Endothelial cell of umbilical vein (primary cell): ENCODE results near the gene TSPOAP1. TPM values are rescaled to one million over a fixed set of nuclear protein-coding genes. Genes with fewer than 3 reads are reported as not detected.

Experiments used
- BruUV-seq: library from RNA; stranded (reverse); fragments of 400-500 nt; replicated peaks from 2 replicates; lab custom pipeline; 2021; lab: Mats Ljungman, UMichigan
- CTCF ChIA-PET: fragments of 300-600, 350-600 bp; sonication (Branson Sonifier 250); formaldehyde crosslinking; loops from one replicate; lab custom pipeline; 2021; ENCODE audit warnings: antibody characterized with exemption, inconsistent platforms; lab: Charles Lee
- POLR2A ChIA-PET: fragments of 300-600, 350-600 bp; sonication (Branson Sonifier 250); formaldehyde crosslinking; loops from one replicate; lab custom pipeline; 2021; ENCODE audit warnings: antibody characterized with exemption, inconsistent platforms; lab: Charles Lee
- DNase-seq: peaks from one replicate; pipeline ENCODE4 v3.0.0-alpha.2; 2011; ENCODE audit warnings: low read depth, low spot score
- FAIRE-seq: peaks from 2 replicates; lab custom pipeline; 2011; peaks lifted over from hg19 to GRCh38; lab: Jason Lieb, UNC
- H2AFZ ChIP-seq: 2 replicates; pipeline ENCODE4 v1.6.0; 2012; ENCODE audit warnings: low read depth, low read length, control low read depth, inconsistent platforms
- H3K27ac ChIP-seq: 2 replicates; pipeline ENCODE4 v1.5.1; 2011; ENCODE audit warnings: low read depth, mild to moderate bottlenecking, control low read depth, low read length, moderate library complexity; ENCODE audit not compliant: insufficient read depth
- H3K27me3 ChIP-seq, 2 experiments: 2 replicates each; pipeline versions ENCODE4 v1.6.0 to v1.6.1; 2011; ENCODE audit warnings: low read length in 2 of 2, mixed read lengths in 1 of 2; ENCODE audit not compliant: control insufficient read depth in 2 of 2, insufficient read depth in 2 of 2
- H3K36me3 ChIP-seq, 2 experiments: 2 replicates in 1 of 2; 3 replicates in 1 of 2; pipeline ENCODE4 v1.5.1; 2011; ENCODE audit warnings: low read length in 2 of 2, mild to moderate bottlenecking in 1 of 2, moderate library complexity in 1 of 2; ENCODE audit not compliant: control insufficient read depth in 2 of 2, insufficient read depth in 2 of 2; ENCODE audit errors: extremely low read depth in 1 of 2
- H3K4me1 ChIP-seq: 3 replicates; pipeline ENCODE4 v1.5.1; 2011; ENCODE audit warnings: mild to moderate bottlenecking, low read length; ENCODE audit not compliant: control insufficient read depth, insufficient read depth; ENCODE audit errors: extremely low read depth
- H3K4me2 ChIP-seq: 2 replicates; pipeline ENCODE4 v1.6.1; 2011; ENCODE audit warnings: low read length, control low read depth, mixed read lengths; ENCODE audit not compliant: insufficient read depth
- H3K4me3 ChIP-seq, 3 experiments: fragments of 200-600 bp in 1 of 3; sonication (generic), shearing (Covaris generic) in 1 of 3; replicated peaks in 1 of 3; 2 replicates each; pipeline ENCODE4 v1.5.1; 2011 to 2016; ENCODE audit warnings: control low read depth in 3 of 3, low read length in 3 of 3, mild to moderate bottlenecking in 2 of 3, inconsistent platforms in 1 of 3, low read depth in 1 of 3, moderate library complexity in 1 of 3; ENCODE audit not compliant: insufficient read depth in 1 of 3
- H3K79me2 ChIP-seq: 2 replicates; pipeline ENCODE4 v1.6.0; 2012; ENCODE audit warnings: low read length, inconsistent platforms; ENCODE audit not compliant: control insufficient read depth, insufficient read depth
- H3K9ac ChIP-seq: replicated peaks from 2 replicates; pipeline ENCODE3; 2011; ENCODE audit warnings: low read length, control low read depth; ENCODE audit not compliant: insufficient read depth; ENCODE audit errors: extremely low read depth
- H3K9me1 ChIP-seq: replicated peaks from 3 replicates; pipeline ENCODE4 v1.6.0; 2011; ENCODE audit warnings: mild to moderate bottlenecking, low read length; ENCODE audit not compliant: control insufficient read depth, insufficient read depth; ENCODE audit errors: extremely low read depth
- H3K9me3 ChIP-seq: replicated peaks from 2 replicates; pipeline ENCODE4 v1.5.1; 2012; ENCODE audit warnings: low read length, inconsistent platforms; ENCODE audit not compliant: control insufficient read depth, insufficient read depth
- H4K20me1 ChIP-seq: replicated peaks from 2 replicates; pipeline ENCODE3; 2011; ENCODE audit warnings: mild to moderate bottlenecking, low read length; ENCODE audit not compliant: control insufficient read depth, insufficient read depth; ENCODE audit errors: extremely low read depth
- EZH2 ChIP-seq: IDR thresholded peaks from 2 replicates; pipeline ENCODE4 v1.6.1; 2012; ENCODE audit warnings: borderline replicate concordance, low read depth, mild to moderate bottlenecking, moderate library complexity, low read length, inconsistent platforms; ENCODE audit not compliant: severe bottlenecking
- GATA2 ChIP-seq: IDR thresholded peaks from 2 replicates; pipeline ENCODE4 v1.7.0; 2011; ENCODE audit warnings: low read depth, mild to moderate bottlenecking, moderate library complexity, mixed read lengths, low read length; ENCODE audit not compliant: insufficient read length, insufficient read depth
- JUN ChIP-seq: IDR thresholded peaks from 2 replicates; pipeline ENCODE4 v1.6.1; 2011; ENCODE audit warnings: borderline replicate concordance, low read depth; ENCODE audit not compliant: insufficient read length, insufficient read depth
- MYC ChIP-seq: IDR thresholded peaks from one replicate; pipeline ENCODE4 v1.6.1; 2011; ENCODE audit warnings: mild to moderate bottlenecking, low read depth, low read length
- POLR2AphosphoS5 ChIP-seq: IDR thresholded peaks from 2 replicates; pipeline ENCODE4 v1.6.1; 2012; ENCODE audit warnings: low read depth, mild to moderate bottlenecking, control low read depth, low read length, moderate library complexity; ENCODE audit not compliant: insufficient read depth
- dilution Hi-C: fragments of 300-500 bp; cut with MboI; formaldehyde crosslinking; loops from one replicate; pipeline ENCODE4 v1.15.0; 2019; ENCODE audit warnings: low sequenced_read_pairs; ENCODE audit not compliant: extremely low pct_ligation_motif_present
- intact Hi-C: fragments of 100-400 bp; cut with micrococcal nuclease; formaldehyde crosslinking; loops from one replicate; pipeline ENCODE4 v1.10.0; 2022
- polyA plus RNA-seq, 4 experiments: library from polyadenylated mRNA; depleted of rRNA in 3 of 4; stranded (reverse) in 3 of 4; unstranded in 1 of 4; fragments of >200 nt; gene quantifications; 2 replicates each; pipeline versions ENCODE4 v1.2.1 to v1.2.3, GENCODE V29; 2011 to 2012; ENCODE audit warnings: missing spikeins in 1 of 4
- total RNA-seq: library from RNA; stranded (reverse); gene quantifications from 2 replicates; pipeline ENCODE4 v1.2.3, GENCODE V29; 2021

Gene TSPOAP1
- total and polyA plus RNA-seq, 2 donors (not counting 3 experiments of a cell fraction or from before 2014, with no cell fraction given): not detected

DNA sequence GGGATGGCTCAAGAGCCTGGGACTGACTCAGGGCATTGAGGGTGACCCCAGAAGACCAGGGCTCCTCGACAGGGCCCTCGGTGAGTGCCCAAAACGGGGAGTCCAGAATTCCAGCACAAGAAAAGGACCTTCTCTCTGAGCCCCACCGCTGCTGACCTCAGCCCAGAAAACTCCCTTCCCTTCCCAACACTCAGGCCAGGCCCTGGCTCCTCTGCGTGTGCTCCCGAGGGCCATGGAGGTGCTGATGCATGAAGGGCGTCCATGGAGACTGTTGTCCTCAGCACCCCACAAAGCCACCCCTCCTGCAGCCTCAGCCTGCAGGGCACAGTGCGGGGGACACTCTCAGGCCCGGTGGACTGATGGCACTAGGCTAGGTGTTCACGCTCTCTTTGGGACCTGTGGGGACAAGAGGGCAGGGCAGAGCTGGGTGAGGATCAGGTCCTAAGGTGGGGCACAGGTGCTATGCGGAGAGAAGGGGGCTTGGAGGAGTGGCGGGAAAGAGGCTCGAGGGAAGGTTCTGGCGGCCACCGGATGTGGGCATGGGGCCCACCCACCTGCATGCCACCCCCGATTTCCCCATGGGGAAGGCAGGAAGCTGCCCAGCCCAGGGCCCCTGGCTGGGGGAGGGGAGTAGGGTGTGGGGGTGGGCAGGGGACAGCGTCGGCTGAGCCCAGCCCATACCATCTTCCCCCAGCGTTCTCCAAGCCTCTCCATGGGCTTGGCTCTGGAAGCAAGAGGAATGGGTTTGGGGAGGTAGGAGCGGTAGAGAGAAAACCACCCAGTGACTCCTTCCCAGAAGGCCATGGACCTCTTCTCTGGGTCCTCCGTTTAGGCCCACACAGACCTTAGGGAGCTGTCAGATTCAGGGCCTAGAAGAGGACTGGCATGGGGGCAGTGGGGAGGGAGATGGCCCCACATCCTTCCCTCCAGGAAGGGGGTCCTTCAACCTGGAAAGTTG lies 4.5 kb upstream of the TSPOAP1 start:
- intact Hi-C loops (no loop called here), dilution Hi-C loops (no loop called here)
- Histone ChIP-seq H3K9me1 (no peaks in the 10 kb centered on the region), H3K36me3 (no peaks in the 10 kb centered on the region), H4K20me1 (no peaks in the 10 kb centered on the region), H3K9me3 (no peaks in the 10 kb centered on the region), H3K79me2 (no peaks in the 10 kb centered on the region), H3K9ac (no peak overlapping the region), H3K27ac (no peak overlapping the region), H3K4me2 (no peak overlapping the region), H2AFZ (no peak overlapping the region), H3K4me1 (no peaks in the 10 kb centered on the region), H3K27me3 (no peaks in the 10 kb centered on the region), H3K4me3 (no peak overlapping the region)
- POLR2A ChIA-PET: no interaction called here
- FAIRE-seq (no peak), DNase-seq (no peak)
- TF ChIP-seq MYC (no peak), POLR2AphosphoS5 (no peak), EZH2 (no peak)
- CTCF ChIA-PET: no interaction called here
- BruUV-seq: no TSS peak

DNA sequence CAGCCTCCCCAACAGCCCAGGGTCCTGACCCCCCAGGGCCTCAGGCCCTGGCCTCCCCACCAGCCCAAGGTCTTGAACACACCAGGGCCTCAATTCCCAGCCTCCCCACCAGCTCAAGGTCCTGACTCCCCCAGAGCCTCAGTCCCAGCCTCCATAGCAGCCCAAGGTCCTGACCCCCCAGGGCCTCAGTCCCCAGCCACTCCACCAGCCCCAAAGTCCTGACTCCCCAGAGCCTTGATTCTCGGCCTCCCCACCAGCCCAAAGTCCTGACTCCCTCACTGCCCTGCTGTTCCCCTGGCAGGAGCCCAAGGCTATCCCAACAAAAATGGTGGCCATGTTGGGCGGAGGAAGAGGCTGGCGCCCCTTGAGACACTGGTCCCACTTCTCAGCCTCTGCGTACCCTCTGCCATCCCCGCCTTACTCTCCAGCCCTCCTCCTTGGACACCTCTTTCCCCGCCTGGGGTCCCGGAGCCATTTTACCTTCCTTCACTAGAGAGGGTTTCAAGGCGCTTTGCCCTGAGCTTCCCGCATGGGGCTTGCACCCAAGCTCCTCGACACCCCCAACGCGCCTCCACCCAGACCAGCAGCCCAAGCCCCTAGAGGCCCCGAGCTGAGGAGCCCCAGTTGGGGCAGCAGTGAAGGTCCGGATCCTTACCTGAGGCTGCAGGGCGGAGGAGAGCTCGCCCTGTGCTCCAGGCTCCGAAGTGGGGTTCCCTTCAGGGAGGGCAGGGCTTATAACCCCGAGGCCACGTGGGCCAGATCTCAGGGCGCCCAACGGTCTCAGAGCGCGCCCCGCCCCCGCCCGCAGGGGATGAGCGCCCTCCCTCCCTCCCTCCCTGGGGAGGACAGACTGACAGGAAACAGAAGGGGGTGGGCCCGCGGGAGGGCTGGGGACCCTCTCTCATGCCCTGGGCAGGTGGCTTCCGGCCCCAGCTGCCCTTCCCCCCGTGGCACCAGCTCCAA lies 3.5 kb upstream of the TSPOAP1 start:
- CTCF ChIA-PET: no interaction called here

More for the DNA sequence above, 3.5 kb upstream of the TSPOAP1 start:
- no TSS peak for BruUV-seq
- no peak for TF ChIP-seq POLR2AphosphoS5
- no peak for TF ChIP-seq GATA2
- TF ChIP-seq JUN: no peak
- no peaks in the 10 kb centered on the region for H3K9me1 ChIP-seq
- dilution Hi-C loops: no loop called here
- H3K36me3 ChIP-seq: no peaks in the 10 kb centered on the region
- no peaks in the 10 kb centered on the region for H4K20me1 ChIP-seq
- no peak overlapping the region for H3K4me3 ChIP-seq
- H3K4me1 ChIP-seq: no peaks in the 10 kb centered on the region
- POLR2A ChIA-PET: no interaction called here
- H3K4me2 ChIP-seq: no peak overlapping the region
- peaks cover 0 to 1% of the 10 kb centered on the region in 2 experiments for H3K27me3 ChIP-seq
- H3K9me3 ChIP-seq: no peaks in the 10 kb centered on the region
- no peaks in the 10 kb centered on the region for H3K79me2 ChIP-seq
- FAIRE-seq (no peak), DNase-seq (no peak)
- intact Hi-C loops: no loop called here
- H3K9ac ChIP-seq: no peak overlapping the region
- H2AFZ ChIP-seq: no peak overlapping the region
- H3K27ac ChIP-seq: no peak overlapping the region
